Measurements from ENCODE around the gene SLC35F3. TPM values are rescaled to one million over a fixed set of nuclear protein-coding genes. Genes with fewer than 3 reads are reported as not detected.
"Not testable (repeated sequence)": the region's sequence is repeated elsewhere in the genome, so short reads cannot be mapped to it uniquely, and the experiment has no call there.

Gene SLC35F3
- total RNA-seq, 1 donor from 2014 or later = 2.6 TPM

- DNase-seq (ENCODE audit: low read depth, low spot score) = no peak
- H3K4me3 Mint-ChIP-seq = no peak overlapping the region
- TF ChIP-seq CTCF (conservative IDR thresholded peaks at IDR 0.05) = no peak
- H3K4me1 Mint-ChIP-seq = peaks cover 3% of the 10 kb centered on the region
- H3K27me3 Mint-ChIP-seq (ENCODE audit: low read depth) = peaks cover 6% of the 10 kb centered on the region
- no peaks in the 10 kb centered on the region for H3K9me3 Mint-ChIP-seq
- no peaks in the 10 kb centered on the region for H3K36me3 Mint-ChIP-seq (ENCODE audit: low read depth)
- H3K27ac Mint-ChIP-seq (ENCODE audit: unreplicated experiment) = no peak overlapping the region
These were observed 265.6 kb downstream of the SLC35F3 start for GRCh38 chr1:234170067-234170466.

GRCh38 chr1:234170622-234171021 is 266.1 kb downstream of the SLC35F3 start:
- Mint-ChIP-seq H3K9me3 (no peaks in the 10 kb centered on the region), H3K27me3 (ENCODE audit: low read depth) (peaks cover 6% of the 10 kb centered on the region), H3K4me3 (no peak overlapping the region), H3K27ac (ENCODE audit: unreplicated experiment) (no peak overlapping the region), H3K4me1 (peaks cover 3% of the 10 kb centered on the region), H3K36me3 (ENCODE audit: low read depth) (no peaks in the 10 kb centered on the region)
- no peak for TF ChIP-seq CTCF (conservative IDR thresholded peaks at IDR 0.05)
- no peak for DNase-seq (ENCODE audit: low read depth, low spot score)

- Mint-ChIP-seq H3K4me1 (peaks cover 3% of the 10 kb centered on the region), H3K4me3 (no peak overlapping the region), H3K27me3 (ENCODE audit: low read depth) (peaks cover 9% of the 10 kb centered on the region), H3K27ac (ENCODE audit: unreplicated experiment) (peak overlapping the region; percentile 54), H3K9me3 (peaks cover 7% of the 10 kb centered on the region), H3K36me3 (ENCODE audit: low read depth) (peaks cover 2% of the 10 kb centered on the region)
- no peak for TF ChIP-seq CTCF (conservative IDR thresholded peaks at IDR 0.05)
- DNase-seq (ENCODE audit: low read depth, low spot score) = no peak
These were observed 269.5 kb downstream of the SLC35F3 start for GRCh38 chr1:234173968-234174367.

GRCh38 chr1:234175363-234175762 is 270.9 kb downstream of the SLC35F3 start:
- peaks cover 7% of the 10 kb centered on the region for H3K9me3 Mint-ChIP-seq
- H3K27me3 Mint-ChIP-seq (ENCODE audit: low read depth) = peaks cover 9% of the 10 kb centered on the region
- DNase-seq (ENCODE audit: low read depth, low spot score) = no peak
- H3K36me3 Mint-ChIP-seq (ENCODE audit: low read depth) = peaks cover 2% of the 10 kb centered on the region
- H3K27ac Mint-ChIP-seq (ENCODE audit: unreplicated experiment) = no peak overlapping the region
- no peak for TF ChIP-seq CTCF (conservative IDR thresholded peaks at IDR 0.05)
- no peak overlapping the region for H3K4me3 Mint-ChIP-seq
- peaks cover 3% of the 10 kb centered on the region for H3K4me1 Mint-ChIP-seq

DNA sequence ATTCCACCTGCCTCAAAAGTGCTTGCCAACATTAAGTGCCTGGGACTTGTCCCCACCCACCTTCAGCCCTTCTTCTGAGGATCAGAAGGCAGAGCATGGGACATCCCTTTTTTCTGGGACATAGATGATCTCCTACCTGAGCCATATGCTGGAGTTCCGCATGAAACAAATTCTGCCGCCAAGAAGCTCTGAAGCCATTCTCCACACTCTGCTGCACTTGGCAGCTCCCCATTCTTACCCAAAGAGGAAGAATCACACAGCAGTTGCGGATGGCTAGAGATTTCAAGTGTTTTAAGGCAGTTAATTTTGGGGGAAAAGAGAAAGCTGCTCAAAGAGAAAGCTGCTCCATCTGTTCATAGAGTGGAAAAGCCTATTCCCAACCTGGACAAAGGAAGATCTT is 271.5 kb downstream of the SLC35F3 start:
- no peak overlapping the region for H3K4me3 Mint-ChIP-seq
- peaks cover 7% of the 10 kb centered on the region for H3K9me3 Mint-ChIP-seq
- H3K27me3 Mint-ChIP-seq (ENCODE audit: low read depth) = peaks cover 9% of the 10 kb centered on the region
- H3K4me1 Mint-ChIP-seq = peaks cover 3% of the 10 kb centered on the region
- peaks cover 2% of the 10 kb centered on the region for H3K36me3 Mint-ChIP-seq (ENCODE audit: low read depth)
- no peak for TF ChIP-seq CTCF (conservative IDR thresholded peaks at IDR 0.05)
- H3K27ac Mint-ChIP-seq (ENCODE audit: unreplicated experiment) = no peak overlapping the region
- DNase-seq (ENCODE audit: low read depth, low spot score) = no peak

- not testable (repeated sequence) for H3K27me3 Mint-ChIP-seq (ENCODE audit: low read depth); H3K4me3 Mint-ChIP-seq; H3K4me1 Mint-ChIP-seq
These were observed 272.4 kb downstream of the SLC35F3 start for GRCh38 chr1:234176847-234177246.

More at GRCh38 chr1:234176847-234177246, 272.4 kb downstream of the SLC35F3 start:
- not testable (repeated sequence) for DNase-seq (ENCODE audit: low read depth, low spot score); H3K36me3 Mint-ChIP-seq (ENCODE audit: low read depth); H3K27ac Mint-ChIP-seq (ENCODE audit: unreplicated experiment); H3K9me3 Mint-ChIP-seq

Measured in neural crest cell (in vitro differentiated cells).